SK-N-MC (cell line): ENCODE data around the gene PITX2.
A peak's percentile ranks its signal among the peaks of the same experiment; 100 is the strongest.

Experiments used
- DNase-seq: peaks from one replicate; pipeline ENCODE4 v3.0.0-alpha.2; 2011; ENCODE audit warnings: low read depth, low spot score
- H3K27ac ChIP-seq: fragments of 200-600 bp; sonication (generic); 2 replicates; pipeline ENCODE4 v1.5.1; 2016; ENCODE audit warnings: mixed run types
- H3K36me3 ChIP-seq: fragments of 200-600 bp; sonication (generic); 2 replicates; pipeline ENCODE4 v1.6.1; 2017; ENCODE audit warnings: antibody characterized with exemption, low read length, mixed read lengths; ENCODE audit not compliant: insufficient read depth
- H3K4me3 ChIP-seq: fragments of 200-600 bp; sonication (generic); 2 replicates; pipeline ENCODE4 v1.5.1; 2016
- H3K9ac ChIP-seq: fragments of 200-600 bp; sonication (generic); 2 replicates; pipeline ENCODE4 v1.8.0; 2017; ENCODE audit warnings: mixed run types, mixed read lengths; ENCODE audit not compliant: insufficient read length
- H3K9me3 ChIP-seq: fragments of 200-600 bp; sonication (generic); 2 replicates; pipeline ENCODE4 v1.6.1; 2017; ENCODE audit warnings: low read depth, mild to moderate bottlenecking, antibody characterized with exemption, low read length, moderate library complexity, mixed read lengths
- EZH2 ChIP-seq: fragments of 200-600 bp; sonication (generic); IDR thresholded peaks from one replicate; pipeline ENCODE4 v1.6.1; 2017; ENCODE audit warnings: antibody characterized with exemption
- FOXP2 ChIP-seq: optimal IDR thresholded peaks from 2 replicates; pipeline ENCODE3; 2011; ENCODE audit warnings: mild to moderate bottlenecking, moderate library complexity; ENCODE audit not compliant: insufficient read depth; ENCODE audit errors: extremely low read length, control extremely low read depth
- POLR2AphosphoS5 ChIP-seq: IDR thresholded peaks from 2 replicates; pipeline ENCODE4 v1.6.1; 2012; ENCODE audit warnings: mild to moderate bottlenecking, low read depth, low read length, borderline replicate concordance

Gene PITX2

DNA sequence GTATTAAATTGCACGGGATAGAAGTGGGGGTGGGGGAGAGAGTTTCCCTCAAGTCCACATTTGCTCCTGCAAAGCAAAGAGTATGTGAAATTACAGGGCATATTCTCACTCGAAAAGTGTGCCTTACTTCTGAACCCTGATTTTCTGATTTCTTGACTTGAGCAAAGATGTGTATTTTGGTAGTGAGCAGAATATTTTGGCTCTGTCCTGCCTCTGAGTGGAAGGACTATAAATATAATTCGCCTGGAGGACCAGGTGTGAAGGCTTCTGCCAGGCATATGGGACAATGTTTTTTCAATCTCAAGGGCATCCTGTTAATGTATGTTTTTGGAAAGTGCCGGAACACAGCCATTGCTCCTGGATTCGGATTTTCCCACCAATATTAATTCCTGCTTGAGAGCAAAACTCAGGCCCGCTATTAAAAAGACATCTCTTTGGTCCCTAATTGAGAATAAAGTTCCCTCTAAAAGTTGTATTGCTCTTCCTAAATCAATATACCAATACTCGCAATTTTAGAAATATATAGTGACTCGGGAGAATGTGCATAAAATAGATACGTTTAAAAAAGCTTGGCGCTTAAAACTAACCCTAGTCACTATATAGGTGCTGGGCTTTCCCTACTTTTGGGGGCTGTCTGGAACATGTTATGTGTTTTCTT is 15.3 kb upstream of the PITX2 start:
- no peak overlapping the region for H3K4me3 ChIP-seq
- DNase-seq: no peak
- no peak overlapping the region for H3K9ac ChIP-seq
- no peak for TF ChIP-seq POLR2AphosphoS5
- H3K9me3 ChIP-seq: no peaks in the 10 kb centered on the region
- H3K36me3 ChIP-seq: peaks cover 8% of the 10 kb centered on the region
- H3K27ac ChIP-seq: no peak overlapping the region

DNA sequence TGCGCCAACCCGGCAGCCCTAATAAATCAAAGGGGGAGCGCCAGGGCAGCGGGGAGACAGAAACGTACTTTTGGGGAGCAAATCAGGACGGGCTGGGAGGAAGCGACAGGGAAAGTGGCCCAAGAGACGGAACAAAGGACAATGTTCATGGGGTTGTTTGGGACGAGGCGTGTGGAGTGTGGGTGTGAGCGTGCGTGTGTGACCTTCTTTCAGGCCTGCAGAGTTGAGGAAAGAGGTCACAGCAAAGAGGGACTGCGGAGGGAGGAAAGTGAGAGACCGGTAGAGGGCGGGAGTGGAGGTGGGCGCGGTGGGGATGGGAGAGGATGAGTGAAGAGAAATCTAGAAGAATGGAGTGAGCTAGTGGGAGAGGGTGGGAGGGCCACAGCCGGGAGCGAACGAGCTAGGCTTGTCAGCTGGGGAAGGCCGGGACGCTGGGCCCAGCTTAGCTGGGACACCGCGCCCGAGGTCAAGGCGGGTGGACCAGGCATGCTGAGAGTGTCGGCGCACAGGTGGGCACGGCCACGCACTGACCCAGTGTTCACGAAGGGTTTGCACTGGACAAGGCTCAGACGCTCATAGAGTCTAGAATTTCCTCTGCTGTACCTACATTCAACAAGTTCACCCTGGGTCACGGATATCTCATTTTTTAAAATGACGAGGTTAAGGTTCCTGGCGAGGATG is 14.7 kb upstream of the PITX2 start:
- no peak overlapping the region for H3K27ac ChIP-seq
- DNase-seq: no peak
- H3K9me3 ChIP-seq: no peaks in the 10 kb centered on the region
- peak overlapping the region; percentile 97 for H3K4me3 ChIP-seq
- no peak for TF ChIP-seq POLR2AphosphoS5
- no peak for TF ChIP-seq EZH2
- no peak for TF ChIP-seq FOXP2
- H3K36me3 ChIP-seq: peaks cover 15% of the 10 kb centered on the region
- peak overlapping the region; percentile 81 for H3K9ac ChIP-seq

DNA sequence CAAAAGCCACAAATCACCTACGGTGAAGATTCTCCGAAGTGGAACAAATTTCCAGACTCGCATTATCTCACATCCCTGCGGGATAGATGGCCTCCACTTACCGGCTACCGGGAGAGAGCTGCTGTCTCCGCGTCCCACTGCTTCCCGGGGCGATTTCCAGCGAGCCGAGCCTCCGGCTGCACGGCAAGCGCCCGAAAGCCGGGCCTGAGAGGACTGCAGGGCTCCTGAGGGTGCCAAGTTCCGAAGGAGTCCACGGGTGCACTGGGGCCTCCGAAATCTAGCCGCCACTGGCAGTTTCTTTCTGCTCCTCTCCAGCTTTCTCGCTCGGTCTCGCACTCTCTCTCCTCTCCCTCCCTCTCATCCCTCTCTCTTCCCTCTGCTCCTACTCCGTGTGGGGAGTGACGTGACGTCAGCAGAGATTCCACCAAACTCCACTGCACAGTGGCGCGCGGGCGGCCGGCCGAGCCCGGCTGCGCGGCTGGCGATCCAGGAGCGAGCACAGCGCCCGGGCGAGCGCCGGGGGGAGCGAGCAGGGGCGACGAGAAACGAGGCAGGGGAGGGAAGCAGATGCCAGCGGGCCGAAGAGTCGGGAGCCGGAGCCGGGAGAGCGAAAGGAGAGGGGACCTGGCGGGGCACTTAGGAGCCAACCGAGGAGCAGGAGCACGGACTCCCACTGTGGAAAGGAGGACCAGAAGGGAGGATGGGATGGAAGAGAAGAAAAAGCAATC is 14.0 kb upstream of the PITX2 start:
- Histone ChIP-seq H3K36me3 (peaks cover 22% of the 10 kb centered on the region), H3K27ac (peak overlapping the region; percentile 62; the same call in 1 of the 2 replicates), H3K9me3 (no peaks in the 10 kb centered on the region), H3K9ac (peak overlapping the region; percentile 81), H3K4me3 (peak overlapping the region; percentile 97)
- no peak for DNase-seq
- TF ChIP-seq POLR2AphosphoS5 (peak; percentile 71), EZH2 (no peak), FOXP2 (no peak)

DNA sequence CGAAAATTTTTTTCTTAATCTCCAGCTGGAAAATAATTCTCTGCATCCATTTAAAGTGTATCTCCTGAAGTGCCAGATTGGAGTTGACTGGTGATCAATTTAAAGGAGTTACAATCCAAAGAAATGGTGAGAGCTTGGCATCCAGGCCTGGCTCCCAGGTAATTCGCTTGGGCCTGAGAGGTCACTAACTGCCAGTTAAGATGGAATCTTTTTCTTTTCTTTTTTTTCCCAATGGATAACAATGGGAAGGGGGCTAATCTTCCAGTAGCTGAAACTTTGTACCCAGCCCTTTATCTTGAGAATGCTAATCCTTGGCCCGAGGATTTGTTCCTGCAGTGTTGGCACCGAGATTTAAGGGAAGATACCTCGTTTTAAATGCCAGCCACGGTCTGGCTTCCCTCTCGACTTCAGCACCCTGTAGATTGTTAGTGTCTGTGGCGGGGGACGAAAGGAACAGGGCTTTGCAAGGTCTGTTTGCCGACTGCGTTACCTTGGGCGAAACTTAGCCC is 13.3 kb upstream of the PITX2 start:
- Histone ChIP-seq H3K36me3 (peaks cover 27% of the 10 kb centered on the region), H3K27ac (peak overlapping the region; percentile 62; the same call in 1 of the 2 replicates), H3K9me3 (no peaks in the 10 kb centered on the region), H3K4me3 (peak overlapping the region; percentile 97), H3K9ac (peak overlapping the region; percentile 81)
- no peak for DNase-seq
- no peak for TF ChIP-seq FOXP2
- no peak for TF ChIP-seq POLR2AphosphoS5
- no peak for TF ChIP-seq EZH2

DNA sequence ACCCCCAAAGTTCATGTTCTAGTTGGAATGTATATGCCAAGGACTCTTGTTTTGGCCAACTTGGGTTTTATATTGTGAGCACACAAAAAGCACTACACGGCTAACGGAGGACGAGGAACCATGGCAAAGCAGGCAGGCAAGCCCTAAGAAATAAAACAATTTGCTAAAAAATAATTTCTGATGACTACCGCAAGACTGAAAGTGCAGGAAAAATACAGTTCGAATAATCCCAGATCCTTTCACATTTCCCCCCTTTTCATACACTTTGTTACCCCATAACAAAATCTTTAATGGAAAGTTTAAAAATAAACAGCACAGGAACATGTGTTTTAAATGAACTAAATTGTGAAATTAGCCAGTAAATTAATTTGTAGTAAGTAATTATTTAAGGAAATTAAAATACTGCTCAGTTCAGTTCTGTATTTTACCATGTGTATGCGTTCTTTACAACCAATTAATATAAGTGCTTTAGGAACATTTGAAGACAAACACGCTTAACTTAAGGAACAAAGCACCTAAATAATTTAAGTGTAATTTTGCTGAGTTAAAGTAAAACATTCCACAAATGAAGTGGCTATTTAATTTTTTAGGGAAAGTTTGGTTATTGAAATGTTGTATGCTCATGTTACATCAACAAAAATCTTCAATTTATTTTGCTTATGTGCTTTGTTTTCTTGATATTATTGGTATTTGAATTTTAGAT is 12.4 kb upstream of the PITX2 start:
- Histone ChIP-seq H3K36me3 (peaks cover 36% of the 10 kb centered on the region), H3K4me3 (peak overlapping the region; percentile 97), H3K27ac (peak overlapping the region; percentile 72), H3K9ac (peak overlapping the region; percentile 81), H3K9me3 (no peaks in the 10 kb centered on the region)
- no peak for DNase-seq
- TF ChIP-seq FOXP2 (no peak), POLR2AphosphoS5 (no peak), EZH2 (no peak)

DNA sequence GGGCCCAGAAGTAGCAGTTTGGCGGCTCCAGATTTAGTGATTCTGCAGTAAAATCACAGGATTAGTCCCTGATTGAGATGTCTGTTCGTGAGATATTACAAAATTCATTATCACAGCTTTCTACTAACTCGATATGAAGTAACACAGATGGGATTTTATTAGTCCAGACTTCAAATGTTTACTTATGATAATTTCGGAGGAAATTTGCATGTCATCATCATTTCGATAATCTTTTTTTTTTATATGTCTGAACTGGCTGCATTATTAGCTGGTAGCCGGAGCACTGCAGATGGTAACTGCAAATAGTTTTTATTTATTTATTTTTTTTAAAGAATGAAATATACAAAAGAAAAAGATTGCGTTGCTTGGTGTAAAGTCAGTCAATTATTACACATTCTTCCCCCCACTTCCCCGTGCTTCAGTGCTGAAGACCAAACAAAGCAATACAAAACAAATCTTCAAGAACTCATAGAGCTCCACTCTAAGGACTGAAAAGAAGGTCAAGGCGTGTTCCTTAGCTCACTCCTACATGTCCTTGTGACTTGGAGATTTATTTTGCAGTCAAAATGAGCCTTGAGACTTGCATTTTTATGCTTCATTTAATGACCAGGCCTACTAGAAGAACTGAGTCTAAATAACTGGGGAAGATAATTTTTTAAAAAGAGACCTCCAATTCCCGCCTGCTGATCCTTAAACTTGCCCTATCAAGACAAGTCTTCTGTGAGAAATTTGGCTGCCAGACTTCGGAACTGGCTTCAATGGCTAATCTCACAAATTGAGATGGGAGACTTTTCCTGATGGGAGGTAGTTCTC is 11.7 kb upstream of the PITX2 start:
- peak overlapping the region; percentile 72 for H3K27ac ChIP-seq
- TF ChIP-seq POLR2AphosphoS5: no peak
- no peak for TF ChIP-seq EZH2
- no peak for TF ChIP-seq FOXP2
- no peak for DNase-seq
- no peaks in the 10 kb centered on the region for H3K9me3 ChIP-seq
- H3K9ac ChIP-seq: peak overlapping the region; percentile 81
- peak overlapping the region; percentile 97 for H3K4me3 ChIP-seq
- peaks cover 43% of the 10 kb centered on the region for H3K36me3 ChIP-seq
